Activated CD8-positive, alpha-beta memory T cell treated with anti-CD3 and anti-CD28 coated beads for 48 hours (primary cell): ENCODE data around the gene IFNGR2.
A peak's percentile ranks its signal among the peaks of the same experiment; 100 is the strongest.
"Not testable (repeated sequence)": the region's sequence is repeated elsewhere in the genome, so short reads cannot be mapped to it uniquely, and the experiment has no call there.

Experiments
- DNase-seq, 3 experiments: peaks; one replicate each; pipeline ENCODE4 v3.0.0-alpha.2; 2020; ENCODE audit warnings: low read depth in 2 of 3, low spot score in 2 of 3

Gene IFNGR2

DNA sequence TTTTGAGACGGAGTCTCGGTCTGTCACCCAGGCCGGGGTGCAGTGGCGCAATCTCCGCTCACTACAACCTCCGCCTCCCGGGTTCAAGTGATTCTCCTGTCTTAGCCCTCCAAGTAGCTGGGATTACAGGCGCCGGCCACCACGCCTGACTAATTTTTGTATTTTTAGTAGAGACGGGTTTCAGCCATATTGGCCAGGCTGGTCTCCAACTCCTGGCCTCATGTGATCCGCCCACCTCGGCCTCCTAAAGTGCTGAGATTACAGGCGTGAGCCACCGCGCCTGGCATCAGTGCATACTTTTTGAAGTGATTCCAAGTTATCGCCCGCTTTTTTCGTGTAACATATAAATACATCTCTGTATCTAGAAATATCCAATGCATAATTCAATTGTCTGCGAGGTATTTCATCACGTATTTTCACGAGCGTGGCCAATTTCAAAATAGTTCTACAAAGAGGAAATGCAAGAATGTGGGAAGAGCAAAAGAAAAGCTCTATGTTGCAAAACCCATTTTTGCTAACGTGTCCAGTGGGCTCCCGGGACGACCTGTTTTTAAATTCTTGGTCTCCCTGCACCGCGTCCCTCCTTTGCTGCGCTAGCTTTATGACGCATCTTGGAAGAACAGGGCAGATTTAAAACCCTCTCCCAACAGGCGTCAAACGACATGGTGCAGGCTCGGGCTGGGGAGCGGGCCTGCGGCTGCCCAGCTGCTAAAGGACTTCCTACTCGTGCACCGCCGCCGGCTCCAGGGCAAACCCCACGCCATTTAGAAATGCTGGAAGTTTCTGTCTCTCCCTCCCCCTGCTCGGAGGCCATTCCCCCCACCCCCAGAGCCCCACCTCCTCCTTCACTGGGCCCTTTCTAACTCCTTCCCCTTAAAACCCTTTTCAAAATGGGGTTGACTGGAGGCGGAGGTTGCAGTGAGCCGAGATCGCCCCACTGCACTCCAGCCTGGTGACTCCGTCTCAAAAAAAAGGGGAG is 923 bp upstream of the IFNGR2 start:
- DNase-seq = no peak

DNA sequence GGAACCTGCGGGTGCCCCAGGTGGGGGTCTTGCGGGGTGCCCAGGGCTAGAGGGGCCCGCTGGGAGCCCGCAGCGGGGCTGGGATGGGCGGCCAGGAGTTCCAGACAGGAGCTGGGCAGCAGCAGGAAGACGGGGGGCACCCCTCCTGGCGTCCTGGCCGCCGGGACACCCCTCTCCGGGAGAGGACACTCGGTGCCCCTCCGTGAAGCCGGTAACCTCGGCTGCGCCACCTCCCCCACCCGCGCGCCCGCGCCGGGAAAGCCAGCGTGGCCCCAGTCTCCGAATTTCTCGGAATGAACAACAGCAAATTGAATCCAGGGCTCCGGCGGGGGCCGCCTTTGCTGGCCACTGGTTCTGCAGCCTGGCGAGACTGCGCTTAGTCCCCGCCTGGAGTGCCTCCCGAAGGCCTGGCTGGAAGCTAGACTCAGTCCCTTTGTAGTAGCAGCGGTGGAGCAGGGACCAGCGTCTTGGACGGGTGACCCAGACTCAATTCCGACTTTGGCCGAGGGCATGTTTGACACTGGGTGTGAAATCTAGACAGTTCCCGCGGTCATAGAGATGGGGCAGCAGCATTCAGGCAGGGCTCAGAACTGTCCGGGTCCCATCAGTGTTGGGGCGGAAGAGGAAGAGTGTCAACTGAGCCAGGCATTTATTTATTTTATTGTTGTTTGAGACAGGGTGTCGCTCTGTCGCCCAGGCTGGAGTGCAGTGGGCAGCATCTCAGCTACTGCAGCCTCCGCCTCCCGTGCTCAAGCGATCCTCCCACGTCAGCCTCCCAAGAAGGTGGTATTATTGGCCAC is 773 bp downstream of the IFNGR2 start:
- peak in 1 of 3 experiments; percentile 45 for DNase-seq

DNA sequence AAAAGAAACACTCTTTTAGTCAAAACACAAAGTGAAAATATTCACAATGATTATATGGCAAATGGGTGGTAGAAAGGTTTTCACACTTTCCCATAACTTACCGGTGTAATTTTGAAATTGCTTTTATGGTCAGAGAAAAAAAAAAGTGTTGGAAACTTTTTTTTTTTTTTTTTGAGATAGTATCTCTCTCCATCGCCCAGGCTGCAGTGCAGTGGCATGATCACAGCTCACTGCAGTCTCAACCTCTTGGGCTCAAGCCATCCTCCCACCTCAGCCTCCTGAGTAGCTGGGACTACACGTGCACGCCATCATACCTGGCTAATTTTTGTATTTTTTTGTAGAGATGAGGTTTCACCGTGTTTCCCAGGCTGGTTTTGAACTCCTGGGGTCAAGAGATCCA is 3.3 kb downstream of the IFNGR2 start:
- no peak for DNase-seq

DNA sequence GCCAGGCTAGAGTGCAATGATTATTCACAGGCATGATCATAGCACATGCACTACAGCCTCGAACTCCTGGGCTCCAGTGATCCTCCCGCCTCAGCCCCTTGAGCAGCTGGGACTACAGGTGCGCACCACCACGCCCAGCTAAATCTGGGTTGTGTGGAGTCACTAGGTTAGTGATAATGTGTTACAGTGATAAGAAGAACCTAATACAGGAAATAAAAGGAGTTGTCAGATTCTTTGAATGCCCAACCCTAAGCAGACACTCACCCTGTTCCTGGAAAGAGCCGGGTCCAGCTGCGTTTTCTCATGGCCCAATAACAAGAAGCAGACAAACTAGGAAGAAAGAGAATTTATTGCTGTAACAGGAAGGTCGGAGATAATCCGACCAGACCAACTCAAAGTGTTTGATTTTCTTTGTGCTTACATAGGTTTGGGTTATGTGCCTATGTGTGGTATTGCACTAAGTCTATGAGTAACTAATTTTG is 8.8 kb downstream of the IFNGR2 start:
- DNase-seq = no peak

DNA sequence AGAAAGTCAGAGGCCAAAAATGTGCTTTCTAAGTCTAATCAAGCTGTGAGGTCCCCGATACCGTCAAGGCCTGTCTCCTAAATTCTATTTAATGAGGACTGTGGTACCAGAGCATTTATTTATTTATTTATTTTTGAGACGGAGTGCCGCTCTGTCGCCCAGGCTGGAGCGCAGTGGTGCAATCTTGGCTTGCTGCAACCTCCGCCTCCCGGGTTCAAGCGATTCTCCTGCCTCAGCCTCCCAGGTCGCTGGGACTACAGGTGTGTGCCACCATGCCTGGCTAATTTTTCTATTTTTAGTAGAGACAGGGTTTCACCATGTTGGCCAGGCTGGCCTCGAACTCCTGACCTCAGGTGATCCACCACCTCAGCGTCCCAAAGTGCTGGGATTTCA is 9.2 kb downstream of the IFNGR2 start:
- DNase-seq = not testable (repeated sequence)

DNA sequence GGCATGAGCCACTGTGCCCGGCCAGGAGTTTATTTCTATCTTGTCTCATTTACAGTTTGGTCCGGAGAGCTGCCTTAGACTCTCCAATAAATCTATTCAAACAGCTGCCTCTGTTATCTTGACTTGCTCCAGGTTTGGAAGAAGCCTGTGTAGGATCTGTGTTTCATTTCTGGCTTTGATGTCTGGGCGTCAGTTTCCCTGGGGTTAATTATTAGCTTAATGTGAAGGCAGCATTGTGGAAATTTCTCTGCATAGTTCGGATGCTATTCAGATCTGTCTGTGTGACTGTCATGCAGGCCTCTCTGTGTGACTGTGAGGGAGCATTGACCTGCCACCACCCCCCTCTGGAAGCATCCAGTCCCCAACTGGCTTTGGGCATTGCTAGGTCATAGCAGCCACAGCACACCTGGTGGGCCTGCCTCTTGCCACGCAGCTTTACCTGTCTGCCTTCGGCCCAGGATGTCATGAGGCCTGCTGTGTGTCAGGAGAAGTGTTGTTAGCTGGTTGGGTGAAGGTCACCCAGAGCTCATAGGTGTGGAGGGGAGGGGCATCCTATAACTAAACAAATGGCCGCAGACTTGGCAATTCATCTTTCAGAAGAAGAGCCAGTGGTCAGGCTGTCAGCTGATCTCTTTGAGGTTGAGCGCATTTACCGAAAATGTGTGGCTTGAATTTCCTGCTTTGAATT is 9.8 kb downstream of the IFNGR2 start:
- no peak for DNase-seq

DNA sequence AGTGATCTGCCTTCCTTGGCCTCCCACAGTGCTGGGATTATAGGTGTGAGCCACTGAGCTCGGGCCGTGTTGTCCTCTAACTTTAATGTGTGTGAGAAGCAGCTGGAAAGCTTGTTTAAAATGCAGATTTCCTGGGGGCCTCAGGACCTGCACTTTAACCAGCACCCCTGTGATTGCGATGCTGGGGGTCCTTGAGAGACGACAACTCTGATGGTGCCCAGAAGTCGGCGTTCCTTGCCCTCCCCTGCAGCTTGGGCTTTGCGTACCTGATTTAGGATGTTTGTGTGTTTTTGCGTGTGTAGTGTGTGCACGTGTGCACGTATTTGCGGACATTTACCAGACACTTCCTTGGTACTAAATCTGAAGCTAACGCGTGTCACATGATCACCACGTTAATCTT is 10.9 kb downstream of the IFNGR2 start:
- DNase-seq = no peak

DNA sequence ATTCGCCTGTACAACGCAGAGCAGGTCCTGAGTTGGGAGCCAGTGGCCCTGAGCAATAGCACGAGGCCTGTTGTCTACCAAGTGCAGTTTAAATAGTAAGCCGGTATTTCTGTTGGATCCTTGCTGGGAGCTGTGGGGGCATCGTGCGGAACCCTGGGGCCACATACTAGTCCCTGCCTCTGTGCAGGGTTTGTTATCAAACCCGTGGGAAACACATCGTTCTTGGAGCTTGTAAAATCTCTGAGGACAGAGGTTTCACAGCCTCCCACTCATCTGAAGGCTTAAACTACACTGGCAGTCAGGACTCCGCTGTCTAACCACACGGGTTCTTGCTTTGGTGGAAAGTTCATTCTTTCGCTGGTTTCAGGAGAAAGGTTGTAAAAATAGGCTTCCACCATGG is 11.7 kb downstream of the IFNGR2 start:
- no peak for DNase-seq

DNA sequence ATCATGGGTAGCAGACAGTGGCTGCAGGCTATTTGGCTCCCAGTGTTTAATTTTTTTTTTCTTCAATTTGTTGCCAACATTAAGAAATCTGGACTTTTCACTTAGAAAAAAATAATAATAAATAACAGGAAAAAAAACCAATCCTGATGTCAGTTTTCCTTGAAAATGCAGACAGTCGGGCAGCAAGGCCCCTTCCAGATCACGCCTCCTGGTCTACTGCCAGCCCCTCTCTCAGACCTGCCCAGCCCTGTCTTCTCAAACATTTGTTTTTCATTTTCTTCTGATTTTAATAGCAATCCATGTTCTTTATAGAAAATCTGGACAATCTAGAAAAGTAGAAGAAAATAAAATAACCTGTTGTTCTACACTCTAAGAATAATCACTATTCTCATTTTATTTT is 15.5 kb downstream of the IFNGR2 start:
- DNase-seq = no peak

DNA sequence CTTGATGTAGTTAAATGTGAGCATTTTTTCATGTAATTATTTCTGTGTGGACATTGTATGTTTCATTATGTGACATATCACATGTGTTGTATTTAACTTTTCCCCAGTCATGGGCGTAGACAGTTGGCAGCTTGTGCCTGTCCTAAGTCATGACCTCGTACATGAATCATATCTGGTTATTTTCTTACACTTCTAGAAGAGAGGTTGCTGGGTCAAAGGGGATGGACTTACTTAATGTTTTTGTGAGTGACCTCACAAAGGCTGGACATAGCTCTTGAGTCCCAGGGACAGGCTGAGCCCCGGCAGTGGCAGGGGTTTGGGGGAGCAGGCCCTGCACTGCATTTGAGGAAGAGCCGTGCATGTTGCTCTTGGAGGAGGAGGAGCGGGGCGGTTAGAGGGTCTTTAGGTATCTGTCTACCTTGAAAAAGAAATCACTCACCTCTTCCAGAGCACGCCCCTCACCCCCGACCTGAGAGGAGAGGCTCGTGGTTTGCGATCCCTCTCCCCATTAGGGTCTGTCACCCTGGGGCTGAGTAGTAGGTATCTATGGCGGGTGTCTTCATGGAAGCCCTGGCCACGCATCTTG is 16.4 kb downstream of the IFNGR2 start:
- DNase-seq = no peak

DNA sequence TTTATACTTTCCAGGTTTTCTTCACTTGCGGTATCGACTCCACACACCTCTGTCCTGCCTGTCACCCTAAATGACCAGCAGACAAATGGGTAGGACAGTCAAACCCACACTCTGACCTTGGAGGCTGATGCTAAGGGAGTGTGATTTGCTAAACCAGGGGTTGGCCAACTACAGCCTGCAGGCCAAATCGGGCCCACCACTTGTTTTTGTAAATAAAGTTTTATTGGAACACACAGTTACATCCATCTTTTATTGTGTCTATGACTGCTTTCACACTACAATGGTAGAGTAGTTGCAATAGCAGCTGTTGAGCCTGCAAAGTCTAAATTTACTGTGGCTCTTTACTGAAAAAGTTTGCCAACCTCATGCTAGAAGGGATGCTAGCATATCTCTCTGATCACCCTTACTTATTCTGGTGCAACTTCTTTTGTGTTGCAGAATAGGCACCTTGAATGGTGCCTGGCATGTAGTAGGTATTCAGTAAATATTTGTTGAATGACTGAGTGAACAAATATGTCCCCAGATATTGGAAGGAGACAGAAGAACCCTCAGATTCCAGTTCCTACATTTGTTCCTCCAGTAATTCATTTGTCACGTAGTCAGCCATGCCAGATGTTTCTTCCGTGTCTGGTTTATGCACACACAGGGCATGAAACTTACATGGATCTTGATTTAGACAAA is 18.6 kb downstream of the IFNGR2 start:
- DNase-seq = no peak

DNA sequence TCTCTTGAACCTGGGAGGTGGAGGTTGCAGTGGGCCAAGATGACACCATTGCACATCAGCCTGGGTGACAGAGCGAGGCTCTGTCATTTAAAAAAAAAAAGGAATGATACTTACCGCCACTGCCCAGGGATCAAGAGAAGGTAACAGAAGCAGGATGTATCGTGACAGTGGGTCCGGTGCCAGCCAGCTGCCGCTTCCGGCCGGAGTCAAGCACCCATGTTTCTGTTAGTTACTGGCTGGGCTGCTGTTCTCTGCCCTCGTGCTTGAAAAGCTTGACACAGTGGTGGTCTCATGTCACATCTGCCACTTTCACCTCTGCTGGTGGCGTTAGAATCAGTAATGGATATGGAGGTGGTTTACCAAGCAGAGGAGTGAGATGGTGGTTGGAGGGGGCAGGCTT is 21.0 kb downstream of the IFNGR2 start:
- DNase-seq = no peak

DNA sequence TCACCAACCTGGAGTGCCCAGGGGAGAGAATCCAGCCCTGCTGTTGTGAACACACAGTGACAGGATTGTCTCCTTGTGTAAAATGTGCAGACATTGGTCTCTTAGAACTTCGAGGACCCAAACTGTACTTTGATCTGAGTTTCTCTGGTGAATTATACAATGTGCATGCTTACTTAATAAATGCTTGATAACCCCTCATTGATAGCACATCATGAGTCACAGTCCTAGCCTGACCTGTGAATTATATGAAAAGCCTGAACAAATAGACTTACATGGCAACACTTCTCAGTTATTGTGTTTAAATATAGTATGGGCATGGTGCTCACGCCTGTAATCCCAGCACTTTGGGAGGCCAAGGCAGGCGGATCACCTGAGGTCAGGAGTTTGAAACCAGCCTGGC is 22.6 kb downstream of the IFNGR2 start:
- no peak for DNase-seq

DNA sequence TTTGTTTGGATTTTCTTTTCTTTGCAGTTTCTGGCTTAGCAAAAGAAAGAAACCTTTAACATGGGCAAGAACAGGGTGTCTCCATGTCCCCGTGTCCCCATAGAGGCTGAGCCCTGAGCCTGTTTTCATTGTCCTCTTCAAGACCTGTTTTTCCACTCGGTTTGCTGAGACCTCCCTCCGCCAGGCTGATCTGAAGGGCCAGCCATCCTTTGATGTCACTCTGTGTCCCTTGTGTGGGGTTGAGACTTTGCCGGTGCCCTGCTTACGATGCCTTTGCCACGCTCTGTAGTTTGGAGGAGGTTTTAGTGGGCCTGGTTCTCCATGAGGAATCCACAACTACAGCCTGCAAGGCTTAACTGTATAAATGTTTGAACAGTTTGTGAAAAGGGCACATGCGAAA is 23.8 kb downstream of the IFNGR2 start:
- DNase-seq = no peak

DNA sequence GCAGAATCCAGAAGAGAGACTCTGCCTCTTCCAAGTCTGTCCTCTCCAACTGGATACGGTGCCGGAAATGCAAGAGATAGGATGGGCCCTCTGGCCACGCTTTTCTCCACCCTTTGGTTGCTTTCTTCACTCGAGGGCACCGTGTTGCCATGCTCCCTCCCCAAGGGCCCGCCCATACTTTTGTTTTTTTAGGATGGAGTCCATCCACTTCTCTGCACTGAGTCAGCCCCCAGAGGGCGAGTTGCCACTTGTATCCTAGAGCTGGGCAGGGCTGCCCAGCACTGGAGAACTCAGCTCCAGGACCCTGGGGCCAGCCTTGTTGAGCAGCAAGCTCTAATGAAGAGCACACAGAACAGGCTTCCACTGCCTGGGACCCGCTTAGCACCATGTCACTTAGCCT is 25.5 kb downstream of the IFNGR2 start:
- no peak for DNase-seq

DNA sequence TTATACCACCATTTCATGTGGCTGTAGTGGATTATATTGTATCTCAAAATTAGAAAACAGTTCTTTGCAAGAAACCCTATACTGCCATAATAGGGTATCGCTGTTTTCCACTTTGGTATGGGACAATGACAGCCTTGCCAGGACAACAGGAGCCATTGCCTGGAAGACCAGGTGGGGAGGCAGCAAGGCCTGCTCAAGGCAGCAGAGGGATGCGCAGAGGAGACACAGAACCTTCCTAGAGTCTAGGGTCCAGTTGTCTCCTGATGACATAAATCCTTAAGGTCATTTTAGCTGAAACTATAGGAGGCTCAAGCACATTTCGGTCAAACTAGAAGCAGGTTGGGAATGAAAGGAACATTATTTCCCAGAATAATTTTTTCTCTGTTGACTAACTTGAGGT is 27.6 kb downstream of the IFNGR2 start:
- DNase-seq = no peak

DNA sequence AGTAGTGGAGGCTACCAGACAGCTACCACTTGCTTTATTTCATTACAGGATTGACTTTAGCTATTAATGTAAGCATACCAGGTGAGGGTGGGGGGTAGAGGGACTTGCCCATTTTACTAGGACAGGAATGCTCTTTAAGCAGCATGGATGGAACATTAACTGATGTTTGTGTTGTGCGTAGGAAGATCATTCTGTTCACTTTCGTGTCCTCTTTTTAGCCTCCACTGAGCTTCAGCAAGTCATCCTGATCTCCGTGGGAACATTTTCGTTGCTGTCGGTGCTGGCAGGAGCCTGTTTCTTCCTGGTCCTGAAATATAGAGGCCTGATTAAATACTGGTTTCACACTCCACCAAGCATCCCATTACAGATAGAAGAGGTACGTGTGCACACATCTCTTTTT is 29.3 kb downstream of the IFNGR2 start:
- no peak for DNase-seq

DNA sequence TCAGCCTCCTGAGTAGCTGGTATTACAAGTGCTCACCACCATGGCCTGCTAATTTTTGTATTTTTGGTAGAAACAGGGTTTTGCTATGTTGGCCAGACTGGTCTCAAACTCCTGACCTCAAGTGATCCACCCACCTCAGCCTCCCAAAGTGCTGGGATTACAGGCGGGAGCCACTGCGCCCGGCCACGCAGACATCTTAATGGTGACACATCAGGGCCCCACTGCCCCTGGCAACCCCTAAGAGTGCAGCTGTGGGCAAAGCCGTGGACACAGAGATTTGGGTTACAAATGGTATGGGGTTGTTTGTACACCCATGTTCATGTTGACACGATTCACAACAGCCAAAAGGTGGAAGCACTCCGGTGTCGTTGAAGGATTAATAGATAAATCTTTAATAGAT is 29.8 kb downstream of the IFNGR2 start:
- no peak for DNase-seq

DNA sequence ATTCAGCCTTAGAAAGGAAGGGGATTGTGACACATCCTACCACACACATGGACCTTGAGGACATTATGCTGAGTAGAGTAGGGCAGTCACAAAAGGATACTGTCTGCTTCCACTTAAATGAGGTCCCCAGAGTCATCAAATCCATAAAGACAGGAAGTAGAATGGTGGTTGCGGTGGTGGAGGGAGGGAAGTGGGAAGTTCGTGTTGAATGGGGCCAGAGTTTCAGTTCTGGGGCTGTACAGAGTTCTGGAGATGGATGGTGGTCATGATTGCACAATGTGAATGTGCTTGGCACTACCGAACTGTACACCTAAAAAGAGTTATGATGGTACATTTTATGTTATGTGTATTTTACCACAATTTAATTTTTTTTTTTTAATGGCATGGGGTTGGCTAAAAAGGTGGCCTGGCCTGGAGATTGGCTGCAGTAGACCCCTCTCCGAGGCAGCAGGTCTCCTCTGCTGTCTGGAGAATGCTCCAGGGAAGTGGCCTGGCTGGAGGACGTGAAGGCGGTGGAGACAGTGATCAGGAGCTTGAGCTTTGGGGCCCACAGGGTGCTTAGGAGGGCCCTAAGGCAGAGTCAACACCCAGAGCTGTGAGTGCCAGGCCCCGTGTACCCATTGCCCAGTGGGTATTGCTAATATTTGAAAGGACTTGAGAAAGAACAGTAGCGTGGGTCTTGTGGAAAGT is 30.4 kb downstream of the IFNGR2 start:
- DNase-seq = no peak

DNA sequence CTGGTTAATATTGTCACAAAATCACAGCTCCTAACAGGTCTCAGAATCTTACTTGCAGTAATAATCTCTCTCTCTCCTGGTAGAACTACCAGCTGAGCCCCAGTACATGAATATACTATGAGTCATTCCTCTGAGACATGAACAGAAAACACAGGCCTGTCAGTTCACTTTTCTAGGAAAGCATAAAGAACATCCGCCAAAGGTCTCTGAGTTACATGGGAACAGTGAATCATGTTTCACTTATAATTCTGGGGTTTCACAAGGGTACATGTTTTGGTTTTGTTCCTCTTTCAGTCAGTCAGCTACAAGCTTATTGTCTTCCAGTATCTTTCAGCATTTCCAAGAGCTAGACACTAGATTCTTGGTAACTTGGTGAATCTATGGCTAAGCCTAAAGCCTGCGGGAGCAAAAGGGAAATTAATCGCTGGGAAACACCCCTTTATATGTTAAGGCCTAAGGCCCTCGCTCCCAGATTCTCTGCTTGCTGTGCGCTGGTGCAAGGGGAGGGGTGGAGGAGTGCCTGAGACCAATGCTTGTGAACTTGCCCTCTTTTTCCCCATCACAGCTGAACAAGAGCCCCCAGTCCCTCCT is 31.7 kb downstream of the IFNGR2 start:
- DNase-seq = peak; percentile 10 to 38 (median 11)
